Measurements from ENCODE around the gene SETBP1.

- TF ChIP-seq, protein P1, sequence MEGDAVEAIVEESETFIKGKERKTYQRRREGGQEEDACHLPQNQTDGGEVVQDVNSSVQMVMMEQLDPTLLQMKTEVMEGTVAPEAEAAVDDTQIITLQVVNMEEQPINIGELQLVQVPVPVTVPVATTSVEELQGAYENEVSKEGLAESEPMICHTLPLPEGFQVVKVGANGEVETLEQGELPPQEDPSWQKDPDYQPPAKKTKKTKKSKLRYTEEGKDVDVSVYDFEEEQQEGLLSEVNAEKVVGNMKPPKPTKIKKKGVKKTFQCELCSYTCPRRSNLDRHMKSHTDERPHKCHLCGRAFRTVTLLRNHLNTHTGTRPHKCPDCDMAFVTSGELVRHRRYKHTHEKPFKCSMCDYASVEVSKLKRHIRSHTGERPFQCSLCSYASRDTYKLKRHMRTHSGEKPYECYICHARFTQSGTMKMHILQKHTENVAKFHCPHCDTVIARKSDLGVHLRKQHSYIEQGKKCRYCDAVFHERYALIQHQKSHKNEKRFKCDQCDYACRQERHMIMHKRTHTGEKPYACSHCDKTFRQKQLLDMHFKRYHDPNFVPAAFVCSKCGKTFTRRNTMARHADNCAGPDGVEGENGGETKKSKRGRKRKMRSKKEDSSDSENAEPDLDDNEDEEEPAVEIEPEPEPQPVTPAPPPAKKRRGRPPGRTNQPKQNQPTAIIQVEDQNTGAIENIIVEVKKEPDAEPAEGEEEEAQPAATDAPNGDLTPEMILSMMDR (IDR thresholded peaks at IDR 0.05 in 2 of 3, conservative IDR thresholded peaks at IDR 0.05 in 1 of 3; ENCODE audit: insufficient read depth in 2 of 3, low read depth in 1 of 3, low read length in 3 of 3), result no peak
- TF ChIP-seq POLR2A (conservative IDR thresholded peaks at IDR 0.05) (no peak), ASH1L (IDR thresholded peaks at IDR 0.05; ENCODE audit: borderline replicate concordance, low read depth, partially characterized antibody) (no peak), ZNF174 (CRISPR knock-in tag; IDR thresholded peaks at IDR 0.05) (no peak), NFYB (IDR thresholded peaks at IDR 0.05; ENCODE audit: extremely low read depth, insufficient read length) (no peak), REST (IDR thresholded peaks at IDR 0.05; ENCODE audit: borderline replicate concordance) (no peak), REST (CRISPR knock-in tag; IDR thresholded peaks at IDR 0.05; ENCODE audit: low read depth) (no peak)
These were observed 84.8 kb downstream of the SETBP1 start for GRCh38 chr18:44765456-44765855.
